GM21447 (cell line): Measurements from ENCODE around the gene PRSS2.
"Not testable (repeated sequence)": the region's sequence is repeated elsewhere in the genome, so short reads cannot be mapped to it uniquely, and the experiment has no call there.

Source experiments
- ATAC-seq: cut with Tn5 transposase; IDR thresholded peaks from one replicate; pipeline ENCODE4 v1.9.1; 2021; ENCODE audit not compliant: unreplicated experiment

The PRSS2 gene

GRCh38 chr7:142770661-142771352, at the start of gene PRSS2:
Gene PRSS2, plus strand, starts transcription at chr7:142770970. Its CDS starts 13 bp downstream, at chr7:142770983.
- peak; percentile 33 for ATAC-seq

DNA sequence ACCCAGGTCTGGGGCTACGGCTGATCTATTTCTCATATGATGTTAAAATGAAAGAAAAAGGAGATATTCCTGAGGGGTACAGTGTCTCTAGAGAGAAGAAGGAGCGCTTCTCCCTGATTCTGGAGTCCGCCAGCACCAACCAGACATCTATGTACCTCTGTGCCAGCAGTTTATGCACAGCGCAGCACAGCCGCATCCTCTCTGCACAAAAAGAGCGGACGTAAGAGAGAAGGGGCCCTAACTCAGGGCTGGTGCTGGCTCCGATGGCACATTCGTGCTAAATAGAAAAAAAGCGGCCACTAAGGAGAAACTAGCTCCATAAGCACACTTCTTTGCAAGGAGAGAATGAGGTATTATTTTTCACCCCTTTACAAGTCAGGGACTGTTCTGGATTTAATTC, 49.8 kb upstream of the PRSS2 start:
- ATAC-seq = no peak

- no peak for ATAC-seq
Measured at GRCh38 chr7:142722248-142722794, 48.4 kb upstream of the PRSS2 start.

- ATAC-seq = no peak
Measured at GRCh38 chr7:142733271-142733670, 37.5 kb upstream of the PRSS2 start.

DNA sequence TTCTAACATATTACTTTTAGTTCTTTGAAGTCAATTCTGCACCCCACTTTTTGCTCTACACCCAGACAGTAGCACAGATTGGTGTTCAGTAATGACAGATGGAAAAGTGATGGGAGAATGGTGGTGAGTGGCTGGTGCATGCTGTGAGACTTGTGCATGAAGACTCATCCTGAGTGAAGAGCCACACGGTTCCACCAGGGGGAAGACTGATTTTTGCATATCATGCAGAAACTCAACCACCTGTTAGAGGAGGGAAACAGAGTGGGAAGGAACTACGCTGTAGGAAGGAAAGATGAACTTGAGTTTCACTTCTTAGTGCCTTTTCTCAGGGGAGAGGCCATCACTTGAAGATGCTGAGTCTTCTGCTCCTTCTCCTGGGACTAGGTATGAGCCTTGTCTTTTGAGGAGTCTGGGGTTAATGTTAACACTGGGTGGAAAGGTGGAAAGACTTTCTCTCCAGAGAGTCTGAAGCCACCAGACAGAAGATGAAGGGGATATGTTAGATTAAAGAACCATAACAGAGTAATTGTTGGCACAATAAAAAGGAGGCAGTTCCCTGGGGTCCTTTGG, 30.8 kb upstream of the PRSS2 start:
- ATAC-seq = peak; percentile 90

- ATAC-seq = no peak
Measured at GRCh38 chr7:142740786-142741185, 30.0 kb upstream of the PRSS2 start.

- not testable (repeated sequence) for ATAC-seq
Measured at GRCh38 chr7:142741932-142742331, 28.8 kb upstream of the PRSS2 start.

- no peak for ATAC-seq
Measured at GRCh38 chr7:142745091-142745635, 25.6 kb upstream of the PRSS2 start.

- ATAC-seq = no peak
Measured at GRCh38 chr7:142745745-142746144, 25.0 kb upstream of the PRSS2 start.

- ATAC-seq = no peak
Measured at GRCh38 chr7:142746264-142746663, 24.5 kb upstream of the PRSS2 start.

DNA sequence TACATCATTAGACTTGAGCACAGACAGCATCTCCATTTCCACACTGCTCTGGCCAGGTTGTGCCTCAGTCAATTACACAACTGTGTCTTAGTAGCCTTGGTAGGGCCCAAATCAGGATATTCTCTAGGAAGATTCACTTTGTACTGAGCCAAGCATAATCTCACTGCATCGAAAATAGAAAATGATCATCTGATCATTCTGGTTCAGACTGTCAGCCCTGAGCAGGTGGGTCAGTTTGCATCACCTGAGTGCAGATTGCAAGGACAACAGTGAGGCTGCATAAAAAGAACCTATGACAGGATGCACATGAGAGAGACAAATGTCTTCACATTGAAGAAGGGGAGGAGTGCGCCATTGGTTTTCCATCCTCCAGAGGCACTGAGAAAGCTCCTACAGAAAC, 22.4 kb upstream of the PRSS2 start:
- ATAC-seq = not testable (repeated sequence)

GRCh38 chr7:142749218-142749993, 21.4 kb upstream of the PRSS2 start, which contains the start of gene PRSS1:
Gene PRSS1, plus strand, starts transcription at chr7:142749472. Its CDS starts 13 bp downstream, at chr7:142749485.
- ATAC-seq = no peak

DNA sequence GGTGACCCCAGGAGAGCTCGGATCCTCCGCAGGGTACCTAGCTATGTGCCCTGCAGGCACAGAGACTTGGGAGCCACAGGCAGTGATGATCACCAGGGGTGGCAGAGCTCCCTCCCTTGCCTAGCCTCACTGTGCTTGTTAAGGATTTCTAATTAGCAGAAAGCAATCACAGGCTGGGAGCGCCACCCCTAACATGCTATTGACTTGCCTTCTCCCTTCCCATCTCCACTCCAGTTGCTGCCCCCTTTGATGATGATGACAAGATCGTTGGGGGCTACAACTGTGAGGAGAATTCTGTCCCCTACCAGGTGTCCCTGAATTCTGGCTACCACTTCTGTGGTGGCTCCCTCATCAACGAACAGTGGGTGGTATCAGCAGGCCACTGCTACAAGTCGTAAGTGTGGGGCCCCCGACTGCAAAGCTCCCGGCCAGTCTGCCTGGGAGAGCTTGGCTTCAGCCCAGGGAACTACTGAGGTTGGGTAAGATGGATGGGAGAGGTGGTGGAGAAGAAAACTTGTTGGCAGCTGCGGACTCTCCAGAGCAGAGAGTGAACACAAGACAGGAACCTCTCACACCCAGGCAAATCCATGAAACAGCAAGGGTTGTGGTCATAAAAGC, 20.3 kb upstream of the PRSS2 start:
- ATAC-seq = no peak

- ATAC-seq = not testable (repeated sequence)
Measured at GRCh38 chr7:142751526-142752175, 19.1 kb upstream of the PRSS2 start.

DNA sequence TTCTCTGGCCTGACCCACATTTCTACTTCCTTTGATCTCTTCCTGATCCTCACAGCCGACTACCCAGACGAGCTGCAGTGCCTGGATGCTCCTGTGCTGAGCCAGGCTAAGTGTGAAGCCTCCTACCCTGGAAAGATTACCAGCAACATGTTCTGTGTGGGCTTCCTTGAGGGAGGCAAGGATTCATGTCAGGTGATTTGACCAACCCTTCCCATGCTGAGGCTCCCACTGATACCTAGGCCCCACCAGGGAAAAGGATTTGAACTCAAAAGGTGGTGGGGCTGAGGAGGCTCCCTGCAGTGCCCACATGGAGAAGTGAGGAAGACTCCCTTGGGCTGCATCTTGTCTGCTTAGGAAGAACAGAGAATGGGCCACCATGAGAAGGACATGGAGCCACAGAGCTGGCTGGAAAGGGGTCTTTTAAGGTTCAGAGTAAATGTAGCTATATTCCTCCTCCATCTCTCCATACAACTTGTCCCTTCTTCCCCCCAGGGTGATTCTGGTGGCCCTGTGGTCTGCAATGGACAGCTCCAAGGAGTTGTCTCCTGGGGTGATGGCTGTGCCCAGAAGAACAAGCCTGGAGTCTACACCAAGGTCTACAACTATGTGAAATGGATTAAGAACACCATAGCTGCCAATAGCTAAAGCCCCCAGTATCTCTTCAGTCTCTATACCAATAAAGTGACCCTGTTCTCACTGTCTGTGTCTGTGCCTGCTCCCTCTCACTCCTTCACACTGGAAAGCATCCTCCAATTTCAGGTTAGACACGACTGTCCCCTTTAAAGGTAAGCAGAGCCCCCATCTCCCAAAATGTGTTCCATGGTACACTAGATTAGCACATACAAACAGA, 18.2 kb upstream of the PRSS2 start:
- no peak for ATAC-seq

- no peak for ATAC-seq
Measured at GRCh38 chr7:142753366-142753765, 17.4 kb upstream of the PRSS2 start.

- ATAC-seq = not testable (repeated sequence)
Measured at GRCh38 chr7:142753925-142754491, 16.8 kb upstream of the PRSS2 start.

DNA sequence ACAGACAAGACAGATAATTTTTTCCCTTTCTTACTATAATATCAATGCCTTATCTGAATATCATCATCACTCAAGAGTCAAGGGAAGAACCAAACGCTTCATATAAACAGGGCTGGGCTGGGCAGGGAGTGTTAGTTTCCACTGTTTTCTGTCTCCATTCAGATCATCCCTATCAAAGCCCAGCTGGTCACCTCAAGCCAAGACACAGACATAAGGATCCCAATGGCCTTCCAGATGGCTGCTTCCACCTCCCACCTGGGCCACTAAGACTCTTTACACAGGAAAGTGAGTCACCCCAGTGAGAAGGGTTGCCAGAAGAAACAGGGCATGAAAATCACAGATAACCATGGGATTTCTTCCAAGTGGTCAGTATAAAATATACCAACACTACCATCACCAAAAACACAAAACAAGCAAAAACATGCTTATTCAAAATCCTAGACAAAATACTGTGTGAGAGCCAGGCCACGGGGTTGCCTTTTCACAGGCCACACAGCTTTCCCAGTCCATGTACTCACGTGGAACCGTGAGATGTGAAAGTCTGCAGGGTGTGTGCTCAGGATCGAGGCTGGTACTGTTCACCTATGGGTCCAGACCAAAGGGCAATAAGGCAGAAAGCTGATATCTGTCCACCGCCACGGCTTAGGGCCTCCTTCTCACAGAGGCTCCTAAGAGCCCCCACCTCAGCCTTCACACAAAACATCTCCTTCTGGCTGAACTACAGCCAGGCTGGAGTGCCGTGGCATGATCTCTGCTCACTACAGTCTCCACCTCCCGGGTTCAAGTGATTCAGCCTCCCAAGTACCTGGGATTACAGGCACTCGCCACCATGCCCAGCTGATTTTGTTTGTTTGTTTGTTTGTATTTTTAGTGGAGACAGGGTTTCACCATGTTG, 15.8 kb upstream of the PRSS2 start:
- ATAC-seq = no peak
